AG04449 (cell line): ENCODE data around the gene AKR1D1.
"Not testable (repeated sequence)": the region's sequence is repeated elsewhere in the genome, so short reads cannot be mapped to it uniquely, and the experiment has no call there.

Experiments
- CTCF ChIA-PET: fragments of 350-600 bp; formaldehyde crosslinking; extraction: SDS; loops from one replicate; lab custom pipeline; 2021; ENCODE audit warnings: antibody characterized with exemption; lab: Yijun Ruan, JAX
- POLR2A ChIA-PET: fragments of 400-600, 350-600 bp; formaldehyde crosslinking; extraction: SDS; loops from one replicate; lab custom pipeline; 2020; ENCODE audit warnings: antibody characterized with exemption, inconsistent platforms; lab: Yijun Ruan, JAX
- DNase-seq: peaks from one replicate; pipeline ENCODE4 v3.0.0-alpha.2; 2010; ENCODE audit warnings: low read depth, low spot score
- H3K4me3 ChIP-seq: 2 replicates; pipeline ENCODE4 v1.5.1; 2011; ENCODE audit warnings: low read depth, mild to moderate bottlenecking, control low read depth, low read length
- TF ChIP-seq, protein P1 (sequence below): IDR thresholded peaks from one replicate; pipeline ENCODE4 v1.5.1; 2011; ENCODE audit warnings: mild to moderate bottlenecking, moderate library complexity, low read length, control low read depth, inconsistent platforms; ENCODE audit not compliant: insufficient read depth; ENCODE audit errors: missing control alignments

Gene AKR1D1

DNA sequence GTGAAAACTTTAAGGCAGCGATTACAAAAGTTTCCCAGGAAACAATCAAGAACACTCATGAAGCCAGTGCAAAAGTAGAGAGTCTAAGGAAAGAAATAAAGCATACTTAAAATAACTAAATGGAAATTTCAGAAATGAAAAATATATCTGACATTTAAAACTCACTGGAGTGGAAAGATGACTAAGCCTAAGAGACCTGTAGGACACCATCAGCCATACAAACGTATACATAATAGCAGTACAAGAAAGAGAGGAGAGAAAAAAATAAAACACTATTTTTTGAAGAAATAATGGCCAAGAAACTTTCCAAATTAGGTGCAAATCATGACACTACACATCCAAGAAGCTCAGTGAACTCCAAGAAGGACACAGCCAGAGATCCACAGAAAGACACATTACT is 5.4 kb upstream of the AKR1D1 start:
- POLR2A ChIA-PET: no interaction called here
- H3K4me3 ChIP-seq: no peak overlapping the region
- no peak for DNase-seq
- TF ChIP-seq, protein P1, sequence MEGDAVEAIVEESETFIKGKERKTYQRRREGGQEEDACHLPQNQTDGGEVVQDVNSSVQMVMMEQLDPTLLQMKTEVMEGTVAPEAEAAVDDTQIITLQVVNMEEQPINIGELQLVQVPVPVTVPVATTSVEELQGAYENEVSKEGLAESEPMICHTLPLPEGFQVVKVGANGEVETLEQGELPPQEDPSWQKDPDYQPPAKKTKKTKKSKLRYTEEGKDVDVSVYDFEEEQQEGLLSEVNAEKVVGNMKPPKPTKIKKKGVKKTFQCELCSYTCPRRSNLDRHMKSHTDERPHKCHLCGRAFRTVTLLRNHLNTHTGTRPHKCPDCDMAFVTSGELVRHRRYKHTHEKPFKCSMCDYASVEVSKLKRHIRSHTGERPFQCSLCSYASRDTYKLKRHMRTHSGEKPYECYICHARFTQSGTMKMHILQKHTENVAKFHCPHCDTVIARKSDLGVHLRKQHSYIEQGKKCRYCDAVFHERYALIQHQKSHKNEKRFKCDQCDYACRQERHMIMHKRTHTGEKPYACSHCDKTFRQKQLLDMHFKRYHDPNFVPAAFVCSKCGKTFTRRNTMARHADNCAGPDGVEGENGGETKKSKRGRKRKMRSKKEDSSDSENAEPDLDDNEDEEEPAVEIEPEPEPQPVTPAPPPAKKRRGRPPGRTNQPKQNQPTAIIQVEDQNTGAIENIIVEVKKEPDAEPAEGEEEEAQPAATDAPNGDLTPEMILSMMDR: no peak
- CTCF ChIA-PET: no interaction called here

DNA sequence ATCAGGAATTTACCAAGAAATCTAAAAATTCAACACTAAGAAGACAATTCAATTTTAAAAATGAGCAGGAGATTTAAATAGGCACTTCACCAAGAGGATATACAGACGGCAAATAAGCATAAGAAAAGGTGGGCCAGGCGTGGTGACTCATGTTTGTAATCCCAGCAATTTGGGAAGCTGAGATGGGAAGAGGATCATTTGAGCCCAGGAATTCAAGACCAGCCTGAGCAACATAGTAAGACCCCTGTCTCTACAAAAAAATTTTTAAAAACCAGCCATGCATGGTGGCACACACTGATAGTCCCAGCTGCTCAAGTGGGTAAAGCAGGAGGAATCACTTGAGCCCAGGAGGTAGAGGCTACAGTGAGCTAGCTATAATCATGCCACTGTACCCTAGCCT is 3.5 kb upstream of the AKR1D1 start:
- CTCF ChIA-PET: no interaction called here
- no peak for DNase-seq
- no peak overlapping the region for H3K4me3 ChIP-seq
- POLR2A ChIA-PET: no interaction called here
- TF ChIP-seq, protein P1: no peak

DNA sequence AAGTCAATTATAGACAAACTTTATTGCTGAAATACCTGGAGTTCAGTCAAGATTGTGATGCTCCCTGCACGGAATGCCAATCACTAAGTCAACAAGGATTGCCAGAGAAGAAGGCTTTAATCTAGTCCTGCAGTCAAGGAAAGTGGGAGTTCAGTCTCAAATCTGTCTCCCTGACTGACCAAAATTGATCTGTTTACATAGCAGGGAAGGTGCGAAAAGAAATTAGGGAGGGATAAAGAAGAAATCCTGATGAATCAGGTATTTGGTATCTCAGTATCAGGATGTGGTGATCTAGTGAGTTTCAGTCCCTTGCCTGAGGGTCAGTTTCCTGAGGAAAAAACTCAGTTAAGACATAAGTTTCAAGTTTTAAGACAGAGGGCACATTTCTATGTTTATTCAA is 2.1 kb upstream of the AKR1D1 start:
- DNase-seq: no peak
- ChIA-PET CTCF (no interaction called here), POLR2A (no interaction called here)
- no peak overlapping the region for H3K4me3 ChIP-seq
- TF ChIP-seq, protein P1: no peak

DNA sequence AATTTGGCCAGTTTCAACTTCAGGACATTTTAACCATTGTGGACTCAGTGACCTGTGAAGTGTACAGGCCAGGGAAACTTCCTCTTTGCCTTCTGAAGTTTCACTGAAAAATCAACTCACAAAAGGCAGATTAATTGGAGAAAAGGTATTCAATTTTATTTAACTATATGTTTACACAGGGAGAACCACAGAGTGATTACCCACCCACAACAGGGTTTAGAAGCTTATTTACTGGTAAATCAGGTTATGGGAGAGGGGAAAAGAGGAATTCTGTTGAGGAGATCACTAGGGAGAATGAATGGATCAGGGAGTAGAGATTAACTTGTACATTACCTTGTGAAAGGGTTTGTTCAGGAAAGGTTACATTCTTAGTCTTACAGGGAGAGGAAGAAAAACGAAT is 1.7 kb upstream of the AKR1D1 start:
- ChIA-PET POLR2A (no interaction called here), CTCF (no interaction called here)
- no peak overlapping the region for H3K4me3 ChIP-seq
- no peak for DNase-seq
- TF ChIP-seq, protein P1: no peak

DNA sequence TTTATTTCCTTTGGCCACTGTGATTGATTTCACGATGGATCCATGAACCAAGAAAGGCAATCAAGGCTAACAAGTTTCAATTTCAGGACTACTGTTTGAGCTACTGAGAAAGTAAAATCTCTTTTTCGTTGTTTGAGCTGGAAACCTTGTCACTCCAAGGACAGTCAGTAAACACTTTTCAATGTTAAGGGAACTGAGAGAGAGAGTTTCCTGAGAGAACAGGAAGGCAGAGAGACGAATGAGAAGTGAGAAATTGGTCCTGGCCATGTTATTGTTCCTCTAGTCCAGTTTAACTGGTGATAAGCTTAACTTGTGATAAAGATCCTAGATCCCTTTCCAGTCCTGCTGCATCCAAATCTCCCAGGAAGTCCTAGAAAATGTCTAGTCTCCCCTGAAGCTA is 909 bp upstream of the AKR1D1 start:
- CTCF ChIA-PET: no interaction called here
- TF ChIP-seq, protein P1: no peak
- POLR2A ChIA-PET: no interaction called here
- DNase-seq: no peak
- H3K4me3 ChIP-seq: no peak overlapping the region

DNA sequence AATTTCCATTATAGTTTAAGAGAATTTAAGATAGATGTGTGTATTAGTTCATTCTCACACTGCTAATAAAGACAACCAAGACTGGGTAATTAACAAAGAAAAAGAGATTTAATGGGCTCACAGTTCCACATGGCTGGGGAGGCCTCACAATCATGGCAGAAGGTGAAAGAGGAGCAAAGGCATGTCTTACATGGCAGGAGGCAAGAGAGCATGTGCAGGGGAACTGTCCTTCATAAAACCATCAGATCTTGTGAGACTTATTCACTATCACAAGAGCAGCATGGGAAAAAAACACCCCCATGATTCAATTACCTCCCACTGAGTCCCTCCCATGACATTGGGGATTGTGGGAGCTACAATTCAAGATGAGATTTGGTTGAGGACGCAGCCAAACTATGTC is 473 bp upstream of the AKR1D1 start:
- CTCF ChIA-PET, DNase-seq, H3K4me3 ChIP-seq, POLR2A ChIA-PET: not testable (repeated sequence)

DNA sequence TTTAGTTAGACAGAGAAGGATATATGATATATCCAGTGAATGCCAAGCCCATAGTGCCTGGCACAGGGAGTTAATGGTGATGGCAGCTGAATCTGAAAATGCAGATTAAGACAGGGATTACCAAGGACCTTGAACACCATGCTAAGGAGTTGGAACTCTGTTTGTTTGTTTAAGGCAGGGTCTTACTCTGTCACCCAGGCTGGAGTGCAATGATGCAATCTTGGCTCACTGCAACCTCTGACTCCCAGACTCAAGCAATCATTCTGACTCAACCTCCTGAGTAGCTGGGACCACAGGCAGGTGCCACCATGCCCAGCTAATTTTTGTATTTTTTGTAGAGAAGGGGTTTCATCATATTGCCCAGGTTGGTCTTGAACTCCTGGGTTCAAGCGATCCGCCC is 1.6 kb downstream of the AKR1D1 start:
- no peak overlapping the region for H3K4me3 ChIP-seq
- DNase-seq: no peak
- POLR2A ChIA-PET: no interaction called here
- TF ChIP-seq, protein P1: no peak
- CTCF ChIA-PET: no interaction called here
